ENCODE measurements around the gene PBOV1.

PBOV1 gene

GRCh38 chr6:138237463-138237862, 19.2 kb upstream of the PBOV1 start:
- no peak overlapping the region for H3K27ac ChIP-seq (ENCODE audit: low read length)
- H3K9me3 ChIP-seq (ENCODE audit: control insufficient read depth in 1 of 2, low read length in 2 of 2): no peaks in the 10 kb centered on the region
- no peaks in the 10 kb centered on the region for H3K36me3 ChIP-seq (ENCODE audit: control insufficient read depth in 1 of 2, insufficient read depth in 2 of 2, low read length in 2 of 2)
- H3K4me1 ChIP-seq (ENCODE audit: control insufficient read depth in 1 of 2, insufficient read depth in 2 of 2, low read length in 2 of 2): no peaks in the 10 kb centered on the region
- H3K27me3 ChIP-seq (ENCODE audit: low read depth, low read length): no peaks in the 10 kb centered on the region
- no peak overlapping the region for H3K4me3 ChIP-seq (ENCODE audit: low read depth in 1 of 2, low read length in 2 of 2)

GRCh38 chr6:138235693-138236092, 17.4 kb upstream of the PBOV1 start:
- Histone ChIP-seq H3K36me3 (ENCODE audit: control insufficient read depth in 1 of 2, insufficient read depth in 2 of 2, low read length in 2 of 2) (no peaks in the 10 kb centered on the region), H3K27me3 (ENCODE audit: low read depth, low read length) (no peaks in the 10 kb centered on the region), H3K4me3 (ENCODE audit: low read depth in 1 of 2, low read length in 2 of 2) (no peak overlapping the region), H3K9me3 (ENCODE audit: control insufficient read depth in 1 of 2, low read length in 2 of 2) (no peaks in the 10 kb centered on the region), H3K4me1 (ENCODE audit: control insufficient read depth in 1 of 2, insufficient read depth in 2 of 2, low read length in 2 of 2) (no peaks in the 10 kb centered on the region), H3K27ac (ENCODE audit: low read length) (no peak overlapping the region)

GRCh38 chr6:138235205-138235604, 16.9 kb upstream of the PBOV1 start:
- no peak overlapping the region for H3K4me3 ChIP-seq (ENCODE audit: low read depth in 1 of 2, low read length in 2 of 2)
- no peaks in the 10 kb centered on the region for H3K36me3 ChIP-seq (ENCODE audit: control insufficient read depth in 1 of 2, insufficient read depth in 2 of 2, low read length in 2 of 2)
- H3K4me1 ChIP-seq (ENCODE audit: control insufficient read depth in 1 of 2, insufficient read depth in 2 of 2, low read length in 2 of 2): no peaks in the 10 kb centered on the region
- H3K27me3 ChIP-seq (ENCODE audit: low read depth, low read length): no peaks in the 10 kb centered on the region
- H3K27ac ChIP-seq (ENCODE audit: low read length): no peak overlapping the region
- H3K9me3 ChIP-seq (ENCODE audit: control insufficient read depth in 1 of 2, low read length in 2 of 2): no peaks in the 10 kb centered on the region

GRCh38 chr6:138234363-138234762, 16.1 kb upstream of the PBOV1 start:
- no peaks in the 10 kb centered on the region for H3K27me3 ChIP-seq (ENCODE audit: low read depth, low read length)
- H3K4me3 ChIP-seq (ENCODE audit: low read depth in 1 of 2, low read length in 2 of 2): no peak overlapping the region
- H3K4me1 ChIP-seq (ENCODE audit: control insufficient read depth in 1 of 2, insufficient read depth in 2 of 2, low read length in 2 of 2): no peaks in the 10 kb centered on the region
- no peaks in the 10 kb centered on the region for H3K36me3 ChIP-seq (ENCODE audit: control insufficient read depth in 1 of 2, insufficient read depth in 2 of 2, low read length in 2 of 2)
- no peak overlapping the region for H3K27ac ChIP-seq (ENCODE audit: low read length)
- H3K9me3 ChIP-seq (ENCODE audit: control insufficient read depth in 1 of 2, low read length in 2 of 2): no peaks in the 10 kb centered on the region

- no peak overlapping the region for H3K27ac ChIP-seq (ENCODE audit: low read length)
- no peak overlapping the region for H3K4me3 ChIP-seq (ENCODE audit: low read depth in 1 of 2, low read length in 2 of 2)
Observed at GRCh38 chr6:138231381-138231886, 13.1 kb upstream of the PBOV1 start.

GRCh38 chr6:138230759-138231380, 12.6 kb upstream of the PBOV1 start:
- no peak overlapping the region for H3K27ac ChIP-seq (ENCODE audit: low read length)
- no peaks in the 10 kb centered on the region for H3K4me1 ChIP-seq (ENCODE audit: control insufficient read depth in 1 of 2, insufficient read depth in 2 of 2, low read length in 2 of 2)
- no peaks in the 10 kb centered on the region for H3K9me3 ChIP-seq (ENCODE audit: control insufficient read depth in 1 of 2, low read length in 2 of 2)
- no peak overlapping the region for H3K4me3 ChIP-seq (ENCODE audit: low read depth in 1 of 2, low read length in 2 of 2)
- H3K36me3 ChIP-seq (ENCODE audit: control insufficient read depth in 1 of 2, insufficient read depth in 2 of 2, low read length in 2 of 2): no peaks in the 10 kb centered on the region
- no peaks in the 10 kb centered on the region for H3K27me3 ChIP-seq (ENCODE audit: low read depth, low read length)

More at GRCh38 chr6:138231381-138231886, 13.1 kb upstream of the PBOV1 start:
- no peaks in the 10 kb centered on the region for H3K9me3 ChIP-seq (ENCODE audit: control insufficient read depth in 1 of 2, low read length in 2 of 2)
- no peaks in the 10 kb centered on the region for H3K27me3 ChIP-seq (ENCODE audit: low read depth, low read length)
- no peaks in the 10 kb centered on the region for H3K36me3 ChIP-seq (ENCODE audit: control insufficient read depth in 1 of 2, insufficient read depth in 2 of 2, low read length in 2 of 2)
- no peaks in the 10 kb centered on the region for H3K4me1 ChIP-seq (ENCODE audit: control insufficient read depth in 1 of 2, insufficient read depth in 2 of 2, low read length in 2 of 2)

- H3K4me3 ChIP-seq (ENCODE audit: low read depth in 1 of 2, low read length in 2 of 2): no peak overlapping the region
- H3K27ac ChIP-seq (ENCODE audit: low read length): no peak overlapping the region
- no peaks in the 10 kb centered on the region for H3K4me1 ChIP-seq (ENCODE audit: control insufficient read depth in 1 of 2, insufficient read depth in 2 of 2, low read length in 2 of 2)
- H3K36me3 ChIP-seq (ENCODE audit: control insufficient read depth in 1 of 2, insufficient read depth in 2 of 2, low read length in 2 of 2): no peaks in the 10 kb centered on the region
- H3K9me3 ChIP-seq (ENCODE audit: control insufficient read depth in 1 of 2, low read length in 2 of 2): no peaks in the 10 kb centered on the region
- no peaks in the 10 kb centered on the region for H3K27me3 ChIP-seq (ENCODE audit: low read depth, low read length)
Observed at GRCh38 chr6:138230221-138230620, 11.9 kb upstream of the PBOV1 start.

GRCh38 chr6:138229663-138230179, 11.4 kb upstream of the PBOV1 start:
- Histone ChIP-seq H3K36me3 (ENCODE audit: control insufficient read depth in 1 of 2, insufficient read depth in 2 of 2, low read length in 2 of 2) (no peaks in the 10 kb centered on the region), H3K4me1 (ENCODE audit: control insufficient read depth in 1 of 2, insufficient read depth in 2 of 2, low read length in 2 of 2) (no peaks in the 10 kb centered on the region), H3K9me3 (ENCODE audit: control insufficient read depth in 1 of 2, low read length in 2 of 2) (no peaks in the 10 kb centered on the region), H3K4me3 (ENCODE audit: low read depth in 1 of 2, low read length in 2 of 2) (no peak overlapping the region), H3K27me3 (ENCODE audit: low read depth, low read length) (no peaks in the 10 kb centered on the region), H3K27ac (ENCODE audit: low read length) (no peak overlapping the region)

GRCh38 chr6:138229072-138229471, 10.8 kb upstream of the PBOV1 start:
- no peaks in the 10 kb centered on the region for H3K36me3 ChIP-seq (ENCODE audit: control insufficient read depth in 1 of 2, insufficient read depth in 2 of 2, low read length in 2 of 2)

GRCh38 chr6:138227316-138227781, 9.1 kb upstream of the PBOV1 start:
- Histone ChIP-seq H3K4me1 (ENCODE audit: control insufficient read depth in 1 of 2, insufficient read depth in 2 of 2, low read length in 2 of 2) (no peaks in the 10 kb centered on the region), H3K4me3 (ENCODE audit: low read depth in 1 of 2, low read length in 2 of 2) (no peak overlapping the region), H3K36me3 (ENCODE audit: control insufficient read depth in 1 of 2, insufficient read depth in 2 of 2, low read length in 2 of 2) (no peaks in the 10 kb centered on the region), H3K27me3 (ENCODE audit: low read depth, low read length) (no peaks in the 10 kb centered on the region), H3K9me3 (ENCODE audit: control insufficient read depth in 1 of 2, low read length in 2 of 2) (no peaks in the 10 kb centered on the region), H3K27ac (ENCODE audit: low read length) (no peak overlapping the region)

More at GRCh38 chr6:138229072-138229471, 10.8 kb upstream of the PBOV1 start:
- Histone ChIP-seq H3K9me3 (ENCODE audit: control insufficient read depth in 1 of 2, low read length in 2 of 2) (no peaks in the 10 kb centered on the region), H3K27me3 (ENCODE audit: low read depth, low read length) (no peaks in the 10 kb centered on the region), H3K4me1 (ENCODE audit: control insufficient read depth in 1 of 2, insufficient read depth in 2 of 2, low read length in 2 of 2) (no peaks in the 10 kb centered on the region), H3K4me3 (ENCODE audit: low read depth in 1 of 2, low read length in 2 of 2) (no peak overlapping the region), H3K27ac (ENCODE audit: low read length) (no peak overlapping the region)

GRCh38 chr6:138226700-138227315, 8.5 kb upstream of the PBOV1 start:
- H3K4me1 ChIP-seq (ENCODE audit: control insufficient read depth in 1 of 2, insufficient read depth in 2 of 2, low read length in 2 of 2): no peaks in the 10 kb centered on the region
- H3K27ac ChIP-seq (ENCODE audit: low read length): no peak overlapping the region
- no peaks in the 10 kb centered on the region for H3K27me3 ChIP-seq (ENCODE audit: low read depth, low read length)
- H3K4me3 ChIP-seq (ENCODE audit: low read depth in 1 of 2, low read length in 2 of 2): no peak overlapping the region
- no peaks in the 10 kb centered on the region for H3K9me3 ChIP-seq (ENCODE audit: control insufficient read depth in 1 of 2, low read length in 2 of 2)
- no peaks in the 10 kb centered on the region for H3K36me3 ChIP-seq (ENCODE audit: control insufficient read depth in 1 of 2, insufficient read depth in 2 of 2, low read length in 2 of 2)

Measured in muscle layer of duodenum (tissue), 2 donors.